ENCODE measurements around the gene OR8B8. TPM values are rescaled to one million over a fixed set of nuclear protein-coding genes. Genes with fewer than 3 reads are reported as not detected.
"Not testable (repeated sequence)": the region's sequence is repeated elsewhere in the genome, so short reads cannot be mapped to it uniquely, and the experiment has no call there.

Gene OR8B8
- total RNA-seq, 2 experiments from 2014 or later: not detected

- H3K9me3 ChIP-seq (ENCODE audit: low read length): no peaks in the 10 kb centered on the region
- H3K79me2 ChIP-seq (ENCODE audit: insufficient read depth, low read depth, low read length): no peaks in the 10 kb centered on the region
- DNase-seq (ENCODE audit: low spot score): peak; percentile 65
- H3K4me2 ChIP-seq (ENCODE audit: low read length): no peak overlapping the region
- no peaks in the 10 kb centered on the region for H3K4me1 ChIP-seq (ENCODE audit: insufficient read depth, low read length, poor library complexity, severe bottlenecking)
- intact Hi-C loops (cut with micrococcal nuclease; ENCODE audit: unreplicated experiment): loop anchor here (5.0 kb wide), 2 partner anchors 75 to 330 kb away; no protein-coding TSS in a partner anchor
- TF ChIP-seq EZH2phosphoT487 (IDR thresholded peaks at IDR 0.05; ENCODE audit: borderline replicate concordance, low read depth, low read length) (no peak), CTCF (conservative IDR thresholded peaks at IDR 0.05; ENCODE audit: low read length) (peak; percentile 90)
- BruUV-seq (replicated peaks): no TSS peak
- H2AFZ ChIP-seq (ENCODE audit: low read length): no peak overlapping the region
- no peak overlapping the region for H3K27ac ChIP-seq (ENCODE audit: low read depth, low read length, poor library complexity, severe bottlenecking)
- no peaks in the 10 kb centered on the region for H3K36me3 ChIP-seq (ENCODE audit: insufficient read depth, low read length)
- H3K4me3 ChIP-seq (ENCODE audit: low read depth, low read length, poor library complexity, severe bottlenecking): no peak overlapping the region
- ChIA-PET CTCF (ENCODE audit: unreplicated experiment) (interaction anchor here (0.6 kb wide), 1 partner anchor 13 kb away, joined by 3 read pairs; no protein-coding TSS in a partner anchor), POLR2A (interaction anchor here (1.0 kb wide), 1 partner anchor 191 kb away, joined by 3 read pairs; no protein-coding TSS in a partner anchor)
- no peaks in the 10 kb centered on the region for H4K20me1 ChIP-seq (ENCODE audit: insufficient read depth, low read length)
- no peaks in the 10 kb centered on the region for H3K9me2 ChIP-seq (ENCODE audit: insufficient read depth, low read length)
These were observed 43.1 kb downstream of the OR8B8 start for GRCh38 chr11:124402326-124402922.

GRCh38 chr11:124398924-124399323, 46.6 kb downstream of the OR8B8 start, which contains the start of gene OR8B3:
TSS of gene OR8B3 (minus strand) at chr11:124399024. CDS start at chr11:124397351, 1,673 bp downstream.
- no peak within 1 kb of the TSS for H2AFZ ChIP-seq (ENCODE audit: low read length)
- ChIA-PET POLR2A (no interaction called here), CTCF (ENCODE audit: unreplicated experiment) (no interaction called here)
- H3K9me3 ChIP-seq (ENCODE audit: low read length): no peaks in the 10 kb centered on the region
- H3K4me3 ChIP-seq (ENCODE audit: low read depth, low read length, poor library complexity, severe bottlenecking): no peak within 1 kb of the TSS
- TF ChIP-seq EZH2phosphoT487 (IDR thresholded peaks at IDR 0.05; ENCODE audit: borderline replicate concordance, low read depth, low read length) (no peak), CTCF (conservative IDR thresholded peaks at IDR 0.05; ENCODE audit: low read length) (no peak)
- BruUV-seq (replicated peaks): no TSS peak
- H3K4me1 ChIP-seq (ENCODE audit: insufficient read depth, low read length, poor library complexity, severe bottlenecking): no peaks in the 10 kb centered on the region
- H3K36me3 ChIP-seq (ENCODE audit: insufficient read depth, low read length): no peaks in the 10 kb centered on the region
- no peak within 1 kb of the TSS for H3K27ac ChIP-seq (ENCODE audit: low read depth, low read length, poor library complexity, severe bottlenecking)
- intact Hi-C loops (cut with micrococcal nuclease; ENCODE audit: unreplicated experiment): no loop called here
- no peak for DNase-seq (ENCODE audit: low spot score)
- H3K4me2 ChIP-seq (ENCODE audit: low read length): no peak within 1 kb of the TSS
- H3K79me2 ChIP-seq (ENCODE audit: insufficient read depth, low read depth, low read length): no peaks in the 10 kb centered on the region
- no peaks in the 10 kb centered on the region for H4K20me1 ChIP-seq (ENCODE audit: insufficient read depth, low read length)
- no peaks in the 10 kb centered on the region for H3K9me2 ChIP-seq (ENCODE audit: insufficient read depth, low read length)

- H3K9me2 ChIP-seq (ENCODE audit: insufficient read depth, low read length); H3K4me2 ChIP-seq (ENCODE audit: low read length); H3K79me2 ChIP-seq (ENCODE audit: insufficient read depth, low read depth, low read length); H3K4me3 ChIP-seq (ENCODE audit: low read depth, low read length, poor library complexity, severe bottlenecking); intact Hi-C loops (cut with micrococcal nuclease; ENCODE audit: unreplicated experiment); POLR2A ChIA-PET; DNase-seq (ENCODE audit: low spot score); H3K4me1 ChIP-seq (ENCODE audit: insufficient read depth, low read length, poor library complexity, severe bottlenecking); H4K20me1 ChIP-seq (ENCODE audit: insufficient read depth, low read length); CTCF ChIA-PET (ENCODE audit: unreplicated experiment); H3K9me3 ChIP-seq (ENCODE audit: low read length); H3K27ac ChIP-seq (ENCODE audit: low read depth, low read length, poor library complexity, severe bottlenecking); BruUV-seq (replicated peaks); H2AFZ ChIP-seq (ENCODE audit: low read length); H3K36me3 ChIP-seq (ENCODE audit: insufficient read depth, low read length): not testable (repeated sequence)
These were observed 48.6 kb downstream of the OR8B8 start for GRCh38 chr11:124396847-124397246.

All from OCI-LY7 (cell line).